GM12878 (cell line): Measurements from ENCODE around the gene PRR7. TPM values are rescaled to one million over a fixed set of nuclear protein-coding genes. Genes with fewer than 3 reads are reported as not detected.

Experiments used
- ATAC-seq: fragments of 200-7000 bp; cut with Tn5 transposase; 3 replicates; pipeline ENCODE4 v1.9.1; 2020; ENCODE audit warnings: mild to moderate bottlenecking, moderate library complexity
- BruUV-seq: library from RNA; stranded (reverse); fragments of 400-500 nt; replicated peaks from 2 replicates; lab custom pipeline; 2021; lab: Mats Ljungman, UMichigan
- CTCF ChIA-PET: fragments of 300-600 bp; sonication (Branson Sonifier 250); formaldehyde crosslinking; extraction: SDS; loops from one replicate; lab custom pipeline; 2021; ENCODE audit warnings: inconsistent platforms; lab: Yijun Ruan, JAX
- POLR2A ChIA-PET: fragments of 350-600 bp; formaldehyde crosslinking; extraction: SDS; loops from one replicate; lab custom pipeline; 2021; ENCODE audit warnings: inconsistent platforms; lab: Charles Lee
- RAD21 ChIA-PET: fragments of 300-600 bp; sonication (Branson Sonifier 250); formaldehyde crosslinking; loops from one replicate; lab custom pipeline; 2023; ENCODE audit warnings: antibody characterized with exemption; ENCODE audit not compliant: unreplicated experiment; lab: Charles Lee
- SMC1A ChIA-PET: fragments of 300-600 bp; sonication (Branson Sonifier 250); formaldehyde crosslinking; loops from one replicate; lab custom pipeline; 2023; ENCODE audit not compliant: unreplicated experiment, uncharacterized antibody; lab: Charles Lee
- DNase-seq: peaks from one replicate; pipeline ENCODE4 v3.0.0-alpha.2; 2011; ENCODE audit warnings: low read depth, low spot score
- FAIRE-seq: peaks from 3 replicates; lab custom pipeline; 2011; peaks lifted over from hg19 to GRCh38; lab: Jason Lieb, UNC
- H2AFZ ChIP-seq: 2 replicates; pipeline ENCODE4 v1.6.0; 2011; ENCODE audit warnings: low read depth, low read length, control low read depth; ENCODE audit not compliant: control insufficient read depth
- H3K27ac ChIP-seq: 2 replicates; pipeline ENCODE4 v1.5.1; 2011; ENCODE audit warnings: control low read depth; ENCODE audit not compliant: control insufficient read depth, insufficient read depth
- H3K27me3 ChIP-seq, 2 experiments: replicated peaks in 1 of 2; 2 replicates each; pipeline versions ENCODE4 v1.6.0 to v1.6.1; 2011; ENCODE audit warnings: low read length in 1 of 2; ENCODE audit not compliant: control insufficient read depth in 2 of 2, insufficient read depth in 2 of 2
- H3K36me3 ChIP-seq, 2 experiments: 2 replicates each; pipeline ENCODE4 v1.5.1; 2011; ENCODE audit warnings: low read length in 1 of 2; ENCODE audit not compliant: control insufficient read depth in 2 of 2, insufficient read depth in 2 of 2
- H3K4me1 ChIP-seq: 2 replicates; pipeline ENCODE4 v1.6.1; 2011; ENCODE audit warnings: mild to moderate bottlenecking, low read length, moderate library complexity, mixed read lengths; ENCODE audit not compliant: control insufficient read depth, insufficient read depth
- H3K4me2 ChIP-seq: 2 replicates; pipeline ENCODE4 v1.6.0; 2011; ENCODE audit warnings: control low read depth; ENCODE audit not compliant: control insufficient read depth, insufficient read depth
- H3K4me3 ChIP-seq: fragments of 200-600 bp; sonication (generic); 2 replicates; pipeline ENCODE4 v1.5.1; 2016
- H3K79me2 ChIP-seq: 2 replicates; pipeline ENCODE4 v1.6.0; 2011; ENCODE audit warnings: low read length; ENCODE audit not compliant: control insufficient read depth, insufficient read depth
- H3K9ac ChIP-seq: 2 replicates; pipeline ENCODE4 v1.8.0; 2011; ENCODE audit warnings: low read length, control low read depth, mixed read lengths; ENCODE audit not compliant: control insufficient read depth, insufficient read depth
- H3K9me3 ChIP-seq: replicated peaks from 3 replicates; pipeline ENCODE4 v1.5.1; 2011; ENCODE audit warnings: mild to moderate bottlenecking, low read length; ENCODE audit not compliant: control insufficient read depth, insufficient read depth
- H4K20me1 ChIP-seq: 2 replicates; pipeline ENCODE4 v1.6.0; 2011; ENCODE audit not compliant: control insufficient read depth, insufficient read depth
- CBX3 ChIP-seq: fragments of 200-600 bp; sonication (generic); IDR thresholded peaks from 2 replicates; pipeline ENCODE4 v1.6.1; 2016; ENCODE audit warnings: low read depth, borderline replicate concordance
- DPF2 ChIP-seq: fragments of 450-650 bp; IDR thresholded peaks from 2 replicates; pipeline ENCODE4 v1.6.1; 2017; ENCODE audit warnings: mild to moderate bottlenecking
- LARP7 ChIP-seq: fragments of 450-650 bp; IDR thresholded peaks from 2 replicates; pipeline ENCODE4 v1.6.1; 2017; ENCODE audit warnings: mild to moderate bottlenecking
- POLR2AphosphoS2 ChIP-seq: IDR thresholded peaks from 2 replicates; pipeline ENCODE4 v1.6.1; 2011; ENCODE audit warnings: low read depth, mild to moderate bottlenecking, low read length, improper control_type of control experiment, moderate library complexity
- RBBP5 ChIP-seq: fragments of 200-600 bp; sonication (generic); conservative IDR thresholded peaks from 2 replicates; pipeline ENCODE4 v1.6.1; 2016
- RFX5 ChIP-seq: IDR thresholded peaks from 2 replicates; pipeline ENCODE4 v1.6.1; 2011; ENCODE audit warnings: low read depth, low read length, improper control_type of control experiment
- SIX5 ChIP-seq: IDR thresholded peaks from 2 replicates; pipeline ENCODE4 v1.6.1; 2011; ENCODE audit warnings: mild to moderate bottlenecking, low read depth, low read length, moderate library complexity; ENCODE audit not compliant: severe bottlenecking
- SMAD1 ChIP-seq: fragments of 450-650 bp; IDR thresholded peaks from 2 replicates; pipeline ENCODE4 v1.6.1; 2018; ENCODE audit warnings: mild to moderate bottlenecking, low read depth; ENCODE audit not compliant: partially characterized antibody
- SPI1 ChIP-seq: IDR thresholded peaks from 2 replicates; pipeline ENCODE4 v1.6.1; 2011; ENCODE audit warnings: low read depth, mild to moderate bottlenecking, low read length, moderate library complexity, borderline replicate concordance; ENCODE audit not compliant: insufficient read depth
- WGBS: methylation state at CpG from one replicate; pipeline ENCODE4 v1.1.6; 2016; ENCODE audit warnings: low lambda C conversion rate; ENCODE audit not compliant: insufficient replicate concordance, insufficient coverage; ENCODE audit errors: missing lambda C conversion rate; 5-methylcytosine and 5-hydroxymethylcytosine counted together
- in situ Hi-C: fragments of 300-500 bp; cut with MboI; formaldehyde crosslinking; loops from 9 replicates; pipeline ENCODE4 v1.14.3; 2018; ENCODE audit warnings: mixed read lengths
- intact Hi-C: fragments of 100-400 bp; cut with micrococcal nuclease; formaldehyde crosslinking; loops from one replicate; pipeline ENCODE4 v1.14.2; 2022; ENCODE audit not compliant: unreplicated experiment
- polyA plus RNA-seq, 11 experiments: library from polyadenylated mRNA; depleted of rRNA in 4 of 11; unstranded in 6 of 11; stranded (reverse) in 5 of 11; fragments of >200 nt; fragmentation: Nextera tagmentation in 4 of 11; fragmentation: Illumina TruSeq in 1 of 11; extraction: Ambion mirVana in 4 of 11; extraction: Trizol in 1 of 11; gene quantifications; 1 replicate in 1 of 11; 2 replicates in 10 of 11; pipeline versions ENCODE4 v1.2.1 to v1.2.3, GENCODE V29; 2011 to 2016; ENCODE audit warnings: inconsistent platforms in 2 of 11, missing spikeins in 2 of 11, low read depth in 1 of 11
- total RNA-seq, 4 experiments: library from RNA; depleted of rRNA in 3 of 4; stranded (reverse); fragments of >200 nt in 3 of 4; fragmentation: Illumina TruSeq in 1 of 4; extraction: Trizol in 1 of 4; gene quantifications; 2 replicates each; pipeline versions ENCODE4 v1.2.1 to v1.2.3, GENCODE V29; 2013 to 2021
- TF ChIP-seq, protein P1 (sequence below): fragments of 450-650 bp; IDR thresholded peaks from 2 replicates; pipeline ENCODE4 v1.6.1; 2018; ENCODE audit warnings: mild to moderate bottlenecking, low read depth, moderate library complexity; ENCODE audit not compliant: partially characterized antibody
- TF ChIP-seq, protein P2 (sequence below): fragments of 450-650 bp; formaldehyde crosslinking; IDR thresholded peaks from 2 replicates; pipeline ENCODE4 v1.4.0; 2020; ENCODE audit warnings: mild to moderate bottlenecking, moderate library complexity
- TF ChIP-seq, protein P3 (sequence below): IDR thresholded peaks from 2 replicates; pipeline ENCODE4 v1.6.1; 2011; ENCODE audit warnings: low read depth, low read length, improper control_type of control experiment, borderline replicate concordance
- TF ChIP-seq, protein P4 (sequence below): fragments of 150-350 bp; IDR thresholded peaks from 2 replicates; pipeline ENCODE4 v1.6.1; 2014; ENCODE audit warnings: mild to moderate bottlenecking, low read depth, low read length

Gene PRR7
- total and polyA plus RNA-seq, 10 of the 15 experiments (the other 5 are each of a cell fraction or from before 2014, with no cell fraction given), result 0.09 to 18.8 (median 4.6) TPM; not detected in 2

DNA sequence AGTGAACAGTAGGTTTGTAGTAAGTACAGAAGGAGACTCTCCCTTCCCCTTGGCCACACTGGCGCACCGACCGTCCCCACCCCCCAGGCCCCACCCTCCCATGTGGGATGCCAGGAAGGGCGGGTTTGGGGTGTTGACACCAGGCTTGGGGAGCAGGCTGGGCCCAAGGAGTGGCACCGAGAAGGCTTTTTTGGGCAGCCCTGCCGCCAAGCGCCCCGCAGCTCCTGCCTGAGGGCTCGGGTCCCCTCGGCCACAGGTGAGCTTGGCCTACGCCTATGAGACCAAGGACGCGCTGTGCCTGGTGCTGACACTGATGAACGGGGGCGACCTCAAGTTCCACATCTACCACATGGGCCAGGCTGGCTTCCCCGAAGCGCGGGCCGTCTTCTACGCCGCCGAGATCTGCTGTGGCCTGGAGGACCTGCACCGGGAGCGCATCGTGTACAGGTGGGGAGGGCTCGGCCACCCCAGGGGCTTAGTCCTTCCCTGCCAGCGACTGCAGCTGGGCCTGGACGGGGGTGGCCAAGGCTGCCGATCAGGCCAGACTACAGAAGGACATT lies 12.9 kb upstream of the PRR7 start:
- Histone ChIP-seq H3K27ac (no peak overlapping the region), H3K27me3 (no peaks in the 10 kb centered on the region), H3K4me2 (no peak overlapping the region), H3K4me1 (peaks cover 40% of the 10 kb centered on the region), H2AFZ (no peak overlapping the region), H4K20me1 (no peaks in the 10 kb centered on the region), H3K79me2 (peaks cover 37% of the 10 kb centered on the region), H3K36me3 (peaks cover 46 to 52% of the 10 kb centered on the region in 2 experiments), H3K4me3 (no peak overlapping the region), H3K9me3 (no peaks in the 10 kb centered on the region), H3K9ac (no peak overlapping the region)
- intact Hi-C loops, result no loop called here
- POLR2A ChIA-PET, result interaction anchor here (0.7 to 13.4 kb wide), 5 partner anchors 9 to 67 kb away, joined by 3 to 358 read pairs (median 5); partner anchors contain the start of genes F12, PFN3 and PRR7
- RAD21 ChIA-PET, result interaction anchor here (9.6 to 11.0 kb wide), 2 partner anchors 16 to 29 kb away, joined by 128 to 288 read pairs; partner anchors contain the start of gene PRR7
- SMC1A ChIA-PET, result interaction anchor here (7.2 kb wide), 1 partner anchor 9 kb away, joined by 73 read pairs; the partner anchor contains the start of gene PRR7
- no peak for DNase-seq
- no peak for ATAC-seq
- WGBS, result over 99% methylated on average over 17 of the region's 29 CpGs
- in situ Hi-C loops, result no loop called here
- FAIRE-seq, result no peak
- BruUV-seq, result no TSS peak
- CTCF ChIA-PET, result interaction anchor here (9.6 to 13.2 kb wide), 2 partner anchors 13 to 30 kb away, joined by 114 to 188 read pairs; partner anchors contain the start of genes PFN3 and PRR7
- TF ChIP-seq SMAD1 (no peak), CBX3 (no peak), POLR2AphosphoS2 (no peak), DPF2 (no peak), LARP7 (no peak), RBBP5 (no peak), RFX5 (no peak), SIX5 (no peak), SPI1 (no peak)
- TF ChIP-seq, protein P1, sequence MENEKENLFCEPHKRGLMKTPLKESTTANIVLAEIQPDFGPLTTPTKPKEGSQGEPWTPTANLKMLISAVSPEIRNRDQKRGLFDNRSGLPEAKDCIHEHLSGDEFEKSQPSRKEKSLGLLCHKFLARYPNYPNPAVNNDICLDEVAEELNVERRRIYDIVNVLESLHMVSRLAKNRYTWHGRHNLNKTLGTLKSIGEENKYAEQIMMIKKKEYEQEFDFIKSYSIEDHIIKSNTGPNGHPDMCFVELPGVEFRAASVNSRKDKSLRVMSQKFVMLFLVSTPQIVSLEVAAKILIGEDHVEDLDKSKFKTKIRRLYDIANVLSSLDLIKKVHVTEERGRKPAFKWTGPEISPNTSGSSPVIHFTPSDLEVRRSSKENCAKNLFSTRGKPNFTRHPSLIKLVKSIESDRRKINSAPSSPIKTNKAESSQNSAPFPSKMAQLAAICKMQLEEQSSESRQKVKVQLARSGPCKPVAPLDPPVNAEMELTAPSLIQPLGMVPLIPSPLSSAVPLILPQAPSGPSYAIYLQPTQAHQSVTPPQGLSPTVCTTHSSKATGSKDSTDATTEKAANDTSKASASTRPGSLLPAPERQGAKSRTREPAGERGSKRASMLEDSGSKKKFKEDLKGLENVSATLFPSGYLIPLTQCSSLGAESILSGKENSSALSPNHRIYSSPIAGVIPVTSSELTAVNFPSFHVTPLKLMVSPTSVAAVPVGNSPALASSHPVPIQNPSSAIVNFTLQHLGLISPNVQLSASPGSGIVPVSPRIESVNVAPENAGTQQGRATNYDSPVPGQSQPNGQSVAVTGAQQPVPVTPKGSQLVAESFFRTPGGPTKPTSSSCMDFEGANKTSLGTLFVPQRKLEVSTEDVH, result no peak
- TF ChIP-seq, protein P2, sequence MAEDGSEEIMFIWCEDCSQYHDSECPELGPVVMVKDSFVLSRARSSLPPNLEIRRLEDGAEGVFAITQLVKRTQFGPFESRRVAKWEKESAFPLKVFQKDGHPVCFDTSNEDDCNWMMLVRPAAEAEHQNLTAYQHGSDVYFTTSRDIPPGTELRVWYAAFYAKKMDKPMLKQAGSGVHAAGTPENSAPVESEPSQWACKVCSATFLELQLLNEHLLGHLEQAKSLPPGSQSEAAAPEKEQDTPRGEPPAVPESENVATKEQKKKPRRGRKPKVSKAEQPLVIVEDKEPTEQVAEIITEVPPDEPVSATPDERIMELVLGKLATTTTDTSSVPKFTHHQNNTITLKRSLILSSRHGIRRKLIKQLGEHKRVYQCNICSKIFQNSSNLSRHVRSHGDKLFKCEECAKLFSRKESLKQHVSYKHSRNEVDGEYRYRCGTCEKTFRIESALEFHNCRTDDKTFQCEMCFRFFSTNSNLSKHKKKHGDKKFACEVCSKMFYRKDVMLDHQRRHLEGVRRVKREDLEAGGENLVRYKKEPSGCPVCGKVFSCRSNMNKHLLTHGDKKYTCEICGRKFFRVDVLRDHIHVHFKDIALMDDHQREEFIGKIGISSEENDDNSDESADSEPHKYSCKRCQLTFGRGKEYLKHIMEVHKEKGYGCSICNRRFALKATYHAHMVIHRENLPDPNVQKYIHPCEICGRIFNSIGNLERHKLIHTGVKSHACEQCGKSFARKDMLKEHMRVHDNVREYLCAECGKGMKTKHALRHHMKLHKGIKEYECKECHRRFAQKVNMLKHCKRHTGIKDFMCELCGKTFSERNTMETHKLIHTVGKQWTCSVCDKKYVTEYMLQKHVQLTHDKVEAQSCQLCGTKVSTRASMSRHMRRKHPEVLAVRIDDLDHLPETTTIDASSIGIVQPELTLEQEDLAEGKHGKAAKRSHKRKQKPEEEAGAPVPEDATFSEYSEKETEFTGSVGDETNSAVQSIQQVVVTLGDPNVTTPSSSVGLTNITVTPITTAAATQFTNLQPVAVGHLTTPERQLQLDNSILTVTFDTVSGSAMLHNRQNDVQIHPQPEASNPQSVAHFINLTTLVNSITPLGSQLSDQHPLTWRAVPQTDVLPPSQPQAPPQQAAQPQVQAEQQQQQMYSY (CRISPR knock-in tag), result no peak
- TF ChIP-seq, protein P3, sequence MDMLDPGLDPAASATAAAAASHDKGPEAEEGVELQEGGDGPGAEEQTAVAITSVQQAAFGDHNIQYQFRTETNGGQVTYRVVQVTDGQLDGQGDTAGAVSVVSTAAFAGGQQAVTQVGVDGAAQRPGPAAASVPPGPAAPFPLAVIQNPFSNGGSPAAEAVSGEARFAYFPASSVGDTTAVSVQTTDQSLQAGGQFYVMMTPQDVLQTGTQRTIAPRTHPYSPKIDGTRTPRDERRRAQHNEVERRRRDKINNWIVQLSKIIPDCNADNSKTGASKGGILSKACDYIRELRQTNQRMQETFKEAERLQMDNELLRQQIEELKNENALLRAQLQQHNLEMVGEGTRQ, result no peak
- TF ChIP-seq, protein P4, sequence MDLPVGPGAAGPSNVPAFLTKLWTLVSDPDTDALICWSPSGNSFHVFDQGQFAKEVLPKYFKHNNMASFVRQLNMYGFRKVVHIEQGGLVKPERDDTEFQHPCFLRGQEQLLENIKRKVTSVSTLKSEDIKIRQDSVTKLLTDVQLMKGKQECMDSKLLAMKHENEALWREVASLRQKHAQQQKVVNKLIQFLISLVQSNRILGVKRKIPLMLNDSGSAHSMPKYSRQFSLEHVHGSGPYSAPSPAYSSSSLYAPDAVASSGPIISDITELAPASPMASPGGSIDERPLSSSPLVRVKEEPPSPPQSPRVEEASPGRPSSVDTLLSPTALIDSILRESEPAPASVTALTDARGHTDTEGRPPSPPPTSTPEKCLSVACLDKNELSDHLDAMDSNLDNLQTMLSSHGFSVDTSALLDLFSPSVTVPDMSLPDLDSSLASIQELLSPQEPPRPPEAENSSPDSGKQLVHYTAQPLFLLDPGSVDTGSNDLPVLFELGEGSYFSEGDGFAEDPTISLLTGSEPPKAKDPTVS, result no peak
